HG02970 (cell line): ENCODE results near the gene LRRC41.
A peak's percentile ranks its signal among the peaks of the same experiment; 100 is the strongest.

Experiments
- ATAC-seq: cut with Tn5 transposase; IDR thresholded peaks from one replicate; pipeline ENCODE4 v1.9.1; 2021; ENCODE audit warnings: mild to moderate bottlenecking, moderate library complexity, moderate number of reproducible peaks; ENCODE audit not compliant: unreplicated experiment, low FRiP score

Gene LRRC41

DNA sequence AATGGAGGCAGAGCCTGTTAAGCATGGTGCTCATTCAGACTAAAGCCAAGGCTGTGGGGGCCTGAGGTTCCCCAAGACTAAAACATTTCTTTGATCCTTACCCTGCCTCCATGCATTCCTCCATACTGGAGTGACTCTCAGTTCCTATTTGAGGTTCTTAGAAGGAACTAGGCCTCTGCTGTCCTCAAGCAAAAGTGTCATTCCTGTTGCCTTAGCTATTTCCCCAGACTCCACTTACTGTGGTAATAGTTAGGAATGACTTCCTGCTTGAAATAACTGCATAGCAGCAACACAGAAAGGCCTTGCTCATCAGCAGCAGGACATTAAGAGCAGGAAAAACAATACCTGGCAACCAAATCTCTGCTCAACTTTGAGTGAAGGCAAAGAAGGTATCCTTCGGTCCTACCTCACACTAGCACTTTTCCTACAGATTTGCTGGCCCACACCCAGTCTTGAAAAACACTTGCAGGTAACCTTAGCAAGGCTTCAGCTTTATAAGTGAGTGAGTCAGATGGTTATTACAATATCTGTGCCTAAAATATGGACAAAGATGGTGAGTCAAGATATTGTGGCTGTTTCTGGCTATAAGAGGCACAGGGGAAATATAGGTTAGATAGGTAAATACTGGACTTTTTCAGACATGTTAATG lies 14.8 kb downstream of the LRRC41 start:
- ATAC-seq: no peak

GRCh38 chr1:46285730-46286477 lies 17.5 kb downstream of the LRRC41 start:
- ATAC-seq: no peak

GRCh38 chr1:46284597-46285564 lies 18.5 kb downstream of the LRRC41 start:
- no peak for ATAC-seq

DNA sequence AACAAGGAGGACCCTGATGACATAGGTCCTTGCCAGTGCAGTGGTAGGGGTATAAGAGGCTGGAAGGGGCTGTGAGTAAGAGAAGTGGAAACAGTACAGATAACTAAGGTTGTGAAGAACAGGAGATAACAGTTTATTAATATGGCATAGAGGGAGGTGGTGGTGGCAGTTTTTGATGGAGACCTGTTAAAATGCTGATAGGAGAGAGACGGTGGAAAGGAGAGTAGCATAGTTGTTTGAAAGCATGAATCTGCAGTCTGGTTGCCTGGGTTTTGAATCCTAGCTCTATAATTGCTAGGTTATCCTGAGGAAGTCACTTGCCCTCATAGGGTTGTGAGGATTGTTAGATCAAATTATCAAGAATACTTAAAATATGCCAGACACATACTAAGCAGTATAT lies 19.4 kb downstream of the LRRC41 start:
- ATAC-seq: no peak

DNA sequence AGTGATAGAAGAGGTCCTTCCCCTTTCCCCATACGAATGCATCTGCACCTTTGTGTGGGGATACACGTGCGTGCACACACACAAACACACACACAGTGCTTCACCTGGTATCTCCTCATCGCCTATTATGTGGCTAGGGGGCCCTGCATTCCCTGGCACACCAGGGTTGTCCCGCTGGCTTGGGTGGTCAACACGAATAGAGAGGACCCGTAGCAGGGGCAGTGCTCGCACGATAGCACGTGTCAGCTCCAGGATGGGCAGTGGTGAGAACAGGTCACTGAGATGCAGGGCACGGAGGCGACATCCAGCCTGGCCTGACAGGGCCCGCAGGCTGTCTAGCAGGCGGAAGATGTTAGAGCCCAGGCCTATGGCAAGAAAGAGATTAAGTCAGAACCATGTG lies 22.4 kb downstream of the LRRC41 start:
- ATAC-seq: no peak

DNA sequence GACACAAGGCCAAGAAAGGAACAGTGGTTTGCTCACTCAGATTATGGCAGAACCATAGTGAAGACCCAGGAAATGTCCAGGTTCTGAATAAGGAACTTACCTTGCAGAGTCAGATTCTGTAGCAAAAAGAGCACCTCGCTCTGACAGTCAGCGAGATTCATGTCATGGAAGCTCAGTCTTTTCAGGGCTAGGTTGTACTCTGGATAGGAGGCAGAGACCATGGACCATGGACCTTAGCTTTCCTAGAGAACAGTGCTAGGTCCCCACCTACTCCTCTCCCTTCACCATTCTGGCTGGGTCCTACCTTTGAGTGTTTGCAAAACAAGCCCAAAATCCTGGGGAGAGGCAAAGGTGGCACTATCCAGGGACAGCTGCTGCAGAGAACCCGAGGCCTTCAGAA lies 23.3 kb downstream of the LRRC41 start:
- ATAC-seq: no peak

DNA sequence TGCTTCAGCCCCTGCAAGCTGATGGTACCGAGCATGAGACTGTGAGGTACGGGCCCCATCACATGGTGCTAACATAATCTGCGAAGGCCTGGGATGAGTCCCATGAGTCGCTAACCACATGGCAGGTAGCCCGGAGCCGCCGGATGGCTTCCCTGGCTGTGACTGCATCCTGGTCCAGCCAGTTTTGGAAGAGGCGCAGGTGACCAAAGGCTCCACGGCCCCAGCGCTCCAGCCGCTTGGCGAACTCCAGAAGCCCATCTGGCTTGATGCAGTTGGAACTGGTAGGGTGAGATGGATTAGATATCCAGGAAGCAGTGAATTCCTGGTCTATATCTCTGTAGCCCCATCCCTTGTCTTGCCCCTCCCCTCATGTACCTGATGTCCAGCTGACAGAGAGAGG lies 24.6 kb downstream of the LRRC41 start:
- ATAC-seq: no peak

DNA sequence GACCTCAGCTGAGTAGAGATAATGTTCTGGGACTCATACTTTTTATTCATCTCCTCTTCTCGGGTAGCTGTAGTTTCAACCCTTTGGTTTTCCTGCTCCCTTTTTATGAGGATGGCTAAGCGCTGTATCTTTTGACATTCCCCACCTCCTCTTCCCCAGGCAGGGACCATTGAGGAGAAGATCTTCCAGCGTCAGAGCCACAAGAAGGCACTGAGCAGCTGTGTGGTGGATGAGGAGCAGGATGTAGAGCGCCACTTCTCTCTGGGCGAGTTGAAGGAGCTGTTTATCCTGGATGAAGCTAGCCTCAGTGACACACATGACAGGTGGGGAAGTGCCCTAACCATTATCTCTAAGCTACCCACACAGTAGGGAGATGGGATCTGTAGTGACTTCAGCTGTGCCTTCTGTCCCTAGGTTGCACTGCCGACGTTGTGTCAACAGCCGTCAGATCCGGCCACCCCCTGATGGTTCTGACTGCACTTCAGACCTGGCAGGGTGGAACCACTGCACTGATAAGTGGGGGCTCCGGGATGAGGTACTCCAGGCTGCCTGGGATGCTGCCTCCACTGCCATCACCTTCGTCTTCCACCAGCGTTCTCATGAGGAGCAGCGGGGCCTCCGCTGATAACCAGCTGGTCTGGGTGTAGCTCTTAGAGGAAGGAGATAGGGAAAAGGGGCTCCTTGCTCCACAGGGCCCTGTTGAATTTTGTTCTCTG lies 25.6 kb downstream of the LRRC41 start:
- ATAC-seq: no peak

GRCh38 chr1:46275030-46275337 lies 28.4 kb downstream of the LRRC41 start:
- no peak for ATAC-seq

GRCh38 chr1:46274225-46275029 lies 29.0 kb downstream of the LRRC41 start:
- ATAC-seq: no peak

DNA sequence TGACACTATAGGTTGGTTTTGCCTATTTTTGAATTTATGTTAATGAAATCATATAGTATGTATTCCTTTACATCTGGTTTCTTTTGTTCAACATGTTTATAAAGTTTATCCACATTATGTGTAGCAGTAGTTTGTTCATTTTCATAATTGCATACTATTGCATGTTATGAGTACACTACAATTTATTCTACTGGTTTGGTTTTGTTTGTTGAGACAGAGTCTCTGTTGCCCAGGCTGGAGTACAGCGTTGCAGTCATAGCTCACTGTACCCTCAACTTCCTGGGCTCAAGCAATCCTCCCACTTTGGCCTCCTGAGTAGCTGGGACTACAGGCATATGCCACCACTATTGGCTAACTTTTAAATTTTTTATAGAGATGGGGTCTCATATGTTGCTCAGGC lies 34.8 kb downstream of the LRRC41 start:
- no peak for ATAC-seq

DNA sequence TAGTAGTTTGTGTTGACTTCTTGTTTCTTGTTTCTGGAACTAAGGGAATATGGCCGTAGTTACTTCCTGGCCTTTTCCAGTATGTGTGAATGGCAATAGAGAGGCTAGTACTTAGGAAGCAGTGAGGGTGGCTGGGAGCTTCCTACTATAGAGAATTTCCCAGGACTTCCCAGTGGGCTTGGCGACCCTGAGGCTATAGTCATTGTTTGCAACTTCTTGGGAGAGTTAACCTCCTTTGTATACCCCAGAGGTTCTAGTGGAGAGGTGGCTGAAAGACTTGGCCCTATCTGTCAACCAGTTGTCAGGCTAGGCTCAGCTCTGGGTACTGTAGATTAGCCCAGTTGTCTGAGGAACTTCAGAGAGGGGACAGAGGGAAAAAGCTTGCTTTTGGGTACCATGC lies 40.3 kb downstream of the LRRC41 start:
- ATAC-seq: no peak

- ATAC-seq: no peak
Observed at GRCh38 chr1:46262508-46262907, 40.9 kb downstream of the LRRC41 start.

DNA sequence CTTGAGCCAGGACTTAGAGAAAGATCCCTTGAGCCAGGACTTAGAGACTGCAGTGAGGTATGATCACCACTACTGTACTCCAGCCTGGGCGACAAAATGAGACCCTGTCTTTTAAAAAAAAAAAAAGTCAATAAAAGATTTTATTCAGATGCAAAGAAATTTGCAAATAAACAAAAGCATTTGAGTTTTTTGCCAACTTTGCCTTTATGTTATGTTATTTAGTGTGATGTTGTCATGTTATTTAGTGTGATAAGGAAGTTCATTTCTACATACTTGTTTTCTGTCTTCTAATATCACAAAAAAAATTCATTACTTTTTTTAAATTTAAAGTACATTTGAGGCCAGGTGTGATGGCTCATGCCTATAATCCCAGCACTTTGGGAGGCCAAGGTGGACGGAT lies 46.9 kb downstream of the LRRC41 start:
- ATAC-seq: no peak

GRCh38 chr1:46254668-46255067 lies 48.7 kb downstream of the LRRC41 start:
- ATAC-seq: no peak

DNA sequence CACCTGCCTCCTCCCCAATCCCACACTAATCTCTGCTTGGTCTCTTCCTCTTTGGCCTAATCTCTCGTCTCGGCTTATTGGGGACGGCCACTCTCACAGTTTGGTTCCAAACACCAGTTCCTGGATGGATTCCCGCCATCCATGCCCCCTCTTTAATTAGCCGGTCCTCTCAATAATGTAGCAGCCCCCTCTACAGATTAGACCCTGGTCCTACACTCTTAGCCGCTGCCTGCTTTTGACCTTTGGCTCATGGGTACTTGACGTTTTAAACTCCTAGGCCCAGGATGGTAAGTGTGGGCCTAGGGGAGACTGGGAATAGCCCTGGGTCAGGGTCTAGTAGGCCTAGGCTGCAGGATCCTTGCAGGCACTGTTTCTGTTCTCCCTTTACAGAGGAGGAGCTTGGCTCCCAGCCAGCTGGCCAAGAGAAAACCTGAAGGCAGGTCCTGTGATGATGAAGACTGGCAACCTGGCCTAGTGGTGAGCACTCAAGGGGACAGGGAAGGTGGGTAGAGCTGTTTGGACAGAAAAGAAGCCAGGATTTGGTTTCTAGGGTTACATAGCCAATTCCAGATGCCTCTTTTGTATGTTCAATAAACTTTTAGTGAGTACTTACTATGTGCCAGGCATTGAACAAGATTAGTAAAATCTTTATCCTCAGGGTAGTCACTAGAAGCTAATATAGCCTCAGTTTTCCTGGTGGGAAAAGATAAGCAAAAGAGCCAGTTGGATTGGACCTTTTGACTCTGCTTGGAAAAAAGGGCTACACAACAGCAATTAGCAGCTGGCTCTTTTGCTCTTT lies 55.1 kb downstream of the LRRC41 start:
- no peak for ATAC-seq

GRCh38 chr1:46247436-46248121 lies 55.8 kb downstream of the LRRC41 start, which contains the start of gene RAD54L:
Gene RAD54L (plus strand): TSS chr1:46247763. CDS start chr1:46248406, 643 bp downstream.
- peak; percentile 96 for ATAC-seq
